Loucy (cell line): ENCODE data around the gene RTP2.

Experiments
- H2AFZ ChIP-seq: fragments of 200-600 bp; sonication (generic); 2 replicates; pipeline ENCODE4 v1.6.0; 2016; ENCODE audit warnings: antibody characterized with exemption, mild to moderate bottlenecking, low read length, moderate library complexity
- H3F3A ChIP-seq: fragments of 200-600 bp; 2 replicates; pipeline ENCODE4 v1.6.0; 2016; ENCODE audit warnings: antibody characterized with exemption, low read depth, mild to moderate bottlenecking
- H3K27me3 ChIP-seq: fragments of 200-600 bp; sonication (generic); 2 replicates; pipeline ENCODE4 v1.6.1; 2014; ENCODE audit warnings: low read length, mild to moderate bottlenecking; ENCODE audit not compliant: insufficient read depth, poor library complexity, severe bottlenecking
- H3K36me3 ChIP-seq: fragments of 200-600 bp; sonication (generic); 2 replicates; pipeline ENCODE4 v1.6.1; 2016; ENCODE audit warnings: low read length; ENCODE audit not compliant: insufficient read depth
- H3K4me1 ChIP-seq: fragments of 200-600 bp; sonication (generic); 2 replicates; pipeline ENCODE4 v1.5.1; 2014; ENCODE audit warnings: low read length, mild to moderate bottlenecking; ENCODE audit not compliant: insufficient read depth, poor library complexity, severe bottlenecking
- H3K4me2 ChIP-seq: fragments of 200-600 bp; sonication (generic); 2 replicates; pipeline ENCODE4 v1.6.0; 2014; ENCODE audit warnings: antibody characterized with exemption, low read length, low read depth, mild to moderate bottlenecking; ENCODE audit not compliant: poor library complexity, severe bottlenecking
- H3K4me3 ChIP-seq: fragments of 200-600 bp; sonication (generic); 2 replicates; pipeline ENCODE4 v1.5.1; 2014; ENCODE audit warnings: low read length, mild to moderate bottlenecking, mixed read lengths; ENCODE audit not compliant: poor library complexity, severe bottlenecking
- H3K79me2 ChIP-seq: fragments of 200-600 bp; sonication (generic); 2 replicates; pipeline ENCODE4 v1.6.1; 2014; ENCODE audit warnings: low read length; ENCODE audit not compliant: insufficient read depth
- H3K9ac ChIP-seq: fragments of 200-600 bp; sonication (generic); 2 replicates; pipeline ENCODE4 v1.6.0; 2014; ENCODE audit warnings: mild to moderate bottlenecking, low read depth, low read length, moderate library complexity; ENCODE audit not compliant: poor library complexity, severe bottlenecking
- H3K9me2 ChIP-seq: fragments of 200-600 bp; sonication (generic); replicated peaks from 2 replicates; pipeline ENCODE4 v1.6.1; 2016; ENCODE audit warnings: low read depth, low read length, mixed read lengths
- H3K9me3 ChIP-seq: fragments of 200-600 bp; sonication (generic); 2 replicates; pipeline ENCODE4 v1.6.1; 2014; ENCODE audit warnings: mild to moderate bottlenecking, antibody characterized with exemption, low read length, low read depth; ENCODE audit not compliant: insufficient read depth
- H4K20me1 ChIP-seq: fragments of 200-600 bp; sonication (generic); 2 replicates; pipeline ENCODE4 v1.6.0; 2014; ENCODE audit warnings: antibody characterized with exemption, low read length, mild to moderate bottlenecking; ENCODE audit not compliant: insufficient read depth, poor library complexity, severe bottlenecking
- EZH2phosphoT487 ChIP-seq: fragments of 200-600 bp; IDR thresholded peaks from 2 replicates; pipeline ENCODE4 v1.6.1; 2018; ENCODE audit warnings: antibody characterized with exemption, mild to moderate bottlenecking, moderate library complexity, borderline replicate concordance
- TF ChIP-seq, protein P1 (sequence below): fragments of 200-600 bp; sonication (generic); conservative IDR thresholded peaks from 2 replicates; pipeline ENCODE4 v1.5.1; 2014; ENCODE audit warnings: mild to moderate bottlenecking, antibody characterized with exemption, low read length

RTP2 gene

DNA sequence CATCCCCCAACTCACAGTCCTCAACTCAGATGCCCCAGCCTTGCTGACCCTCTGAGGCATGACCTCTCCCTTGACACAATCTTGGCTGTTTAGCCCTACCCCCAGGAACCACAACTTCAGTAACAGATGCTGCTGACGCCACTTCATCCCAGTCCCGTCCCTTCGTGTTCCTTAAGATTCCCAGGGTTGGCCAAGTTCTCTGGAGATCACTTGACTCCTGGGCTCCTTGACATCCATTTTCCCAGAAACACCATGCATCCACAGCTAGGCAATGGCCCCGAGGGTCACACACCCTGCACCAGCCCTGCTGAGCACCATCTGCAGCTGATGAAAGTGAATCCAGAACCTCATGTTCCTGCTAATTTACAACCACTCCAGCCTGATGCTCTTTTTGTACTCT is 6.9 kb downstream of the RTP2 start:
- no peak overlapping the region for H3K9ac ChIP-seq
- no peaks in the 10 kb centered on the region for H3K79me2 ChIP-seq
- H3K4me1 ChIP-seq = no peaks in the 10 kb centered on the region
- no peak overlapping the region for H2AFZ ChIP-seq
- H3K4me2 ChIP-seq = no peak overlapping the region
- H4K20me1 ChIP-seq = no peaks in the 10 kb centered on the region
- H3F3A ChIP-seq = no peaks in the 10 kb centered on the region
- no peaks in the 10 kb centered on the region for H3K36me3 ChIP-seq
- no peaks in the 10 kb centered on the region for H3K27me3 ChIP-seq
- no peaks in the 10 kb centered on the region for H3K9me3 ChIP-seq
- H3K9me2 ChIP-seq = no peaks in the 10 kb centered on the region
- TF ChIP-seq, protein P1, sequence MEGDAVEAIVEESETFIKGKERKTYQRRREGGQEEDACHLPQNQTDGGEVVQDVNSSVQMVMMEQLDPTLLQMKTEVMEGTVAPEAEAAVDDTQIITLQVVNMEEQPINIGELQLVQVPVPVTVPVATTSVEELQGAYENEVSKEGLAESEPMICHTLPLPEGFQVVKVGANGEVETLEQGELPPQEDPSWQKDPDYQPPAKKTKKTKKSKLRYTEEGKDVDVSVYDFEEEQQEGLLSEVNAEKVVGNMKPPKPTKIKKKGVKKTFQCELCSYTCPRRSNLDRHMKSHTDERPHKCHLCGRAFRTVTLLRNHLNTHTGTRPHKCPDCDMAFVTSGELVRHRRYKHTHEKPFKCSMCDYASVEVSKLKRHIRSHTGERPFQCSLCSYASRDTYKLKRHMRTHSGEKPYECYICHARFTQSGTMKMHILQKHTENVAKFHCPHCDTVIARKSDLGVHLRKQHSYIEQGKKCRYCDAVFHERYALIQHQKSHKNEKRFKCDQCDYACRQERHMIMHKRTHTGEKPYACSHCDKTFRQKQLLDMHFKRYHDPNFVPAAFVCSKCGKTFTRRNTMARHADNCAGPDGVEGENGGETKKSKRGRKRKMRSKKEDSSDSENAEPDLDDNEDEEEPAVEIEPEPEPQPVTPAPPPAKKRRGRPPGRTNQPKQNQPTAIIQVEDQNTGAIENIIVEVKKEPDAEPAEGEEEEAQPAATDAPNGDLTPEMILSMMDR = no peak
- no peak for TF ChIP-seq EZH2phosphoT487
- no peak overlapping the region for H3K4me3 ChIP-seq

DNA sequence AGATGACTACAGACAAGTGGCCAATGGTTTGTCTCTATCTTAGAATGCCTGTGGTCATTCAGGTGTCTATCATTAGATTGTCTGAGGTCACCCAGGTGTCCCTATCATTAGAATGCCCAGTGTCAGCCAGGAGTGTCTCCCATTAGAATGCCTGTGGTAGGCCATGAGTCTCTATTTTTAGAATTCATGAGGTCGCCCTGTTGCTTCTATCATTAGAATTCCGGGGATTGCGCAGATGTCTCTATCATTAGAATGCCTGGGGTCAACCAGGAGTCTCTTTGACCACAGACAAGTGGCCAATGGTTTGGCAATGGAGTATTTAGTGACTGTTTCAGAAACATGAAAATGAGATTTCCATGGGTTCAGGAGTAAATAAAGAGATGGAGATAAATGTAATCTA is 7.6 kb downstream of the RTP2 start:
- Histone ChIP-seq H3K79me2 (no peaks in the 10 kb centered on the region), H3K9me2 (no peaks in the 10 kb centered on the region), H3K4me2 (no peak overlapping the region), H3K9ac (no peak overlapping the region), H2AFZ (no peak overlapping the region), H3K4me3 (no peak overlapping the region), H3K27me3 (peaks cover 3% of the 10 kb centered on the region), H3K36me3 (no peaks in the 10 kb centered on the region), H3F3A (no peaks in the 10 kb centered on the region), H4K20me1 (no peaks in the 10 kb centered on the region), H3K4me1 (no peaks in the 10 kb centered on the region), H3K9me3 (no peaks in the 10 kb centered on the region)
- TF ChIP-seq, protein P1 = no peak
- no peak for TF ChIP-seq EZH2phosphoT487

DNA sequence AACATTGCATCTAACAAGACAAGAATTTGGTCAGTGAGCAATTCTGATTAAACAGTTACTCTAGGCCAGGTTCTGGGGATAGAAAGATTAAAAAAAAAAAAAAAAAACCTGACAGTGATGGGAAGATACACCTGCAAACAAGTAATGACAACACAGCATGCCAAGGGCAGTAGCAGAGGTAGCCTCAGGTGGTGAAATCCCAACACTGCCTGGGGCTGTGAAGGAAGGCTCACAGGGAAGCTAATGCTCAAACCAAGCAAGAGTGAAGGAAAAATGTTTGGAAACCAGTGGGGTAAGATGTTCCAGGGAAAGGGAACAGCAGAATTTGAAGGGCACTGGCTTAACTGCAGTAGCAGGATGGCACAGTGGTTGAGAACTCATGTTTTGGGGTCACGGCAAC is 8.9 kb downstream of the RTP2 start:
- Histone ChIP-seq H3K4me2 (no peak overlapping the region), H3F3A (no peaks in the 10 kb centered on the region), H3K4me1 (no peaks in the 10 kb centered on the region), H3K79me2 (no peaks in the 10 kb centered on the region), H3K27me3 (peaks cover 7% of the 10 kb centered on the region), H3K4me3 (no peak overlapping the region), H3K36me3 (no peaks in the 10 kb centered on the region), H3K9ac (no peak overlapping the region), H2AFZ (no peak overlapping the region), H3K9me3 (no peaks in the 10 kb centered on the region), H4K20me1 (no peaks in the 10 kb centered on the region), H3K9me2 (no peaks in the 10 kb centered on the region)
- TF ChIP-seq, protein P1 = no peak
- no peak for TF ChIP-seq EZH2phosphoT487
